B cell (primary cell): ENCODE data around the gene PGS1.

Experiments
- CTCF ChIP-seq: fragments of 200-600 bp; IDR thresholded peaks from one replicate; pipeline ENCODE4 v1.8.0; 2022; ENCODE audit warnings: antibody characterized with exemption, mild to moderate bottlenecking
- EZH2 ChIP-seq: IDR thresholded peaks from 2 replicates; pipeline ENCODE4 v1.6.1; 2012; ENCODE audit warnings: borderline replicate concordance, low read depth, mild to moderate bottlenecking, moderate library complexity, low read length; ENCODE audit not compliant: insufficient read depth, poor library complexity, severe bottlenecking

- TF ChIP-seq CTCF = no peak
- TF ChIP-seq EZH2 = no peak
Observed at GRCh38 chr17:78438271-78438691, 59.8 kb downstream of the PGS1 start.
